HepG2 (cell line): Measurements from ENCODE around the gene HDAC4. TPM values are rescaled to one million over a fixed set of nuclear protein-coding genes. Genes with fewer than 3 reads are reported as not detected.

Experiments
- ATAC-seq: fragments of 200-7000 bp; cut with Tn5 transposase; 3 replicates; pipeline ENCODE4 v1.9.1; 2020; ENCODE audit warnings: mild to moderate bottlenecking, moderate library complexity
- BruUV-seq: library from RNA; stranded (reverse); fragments of 400-500 nt; replicated peaks from 2 replicates; lab custom pipeline; 2021; lab: Mats Ljungman, UMichigan
- CTCF ChIA-PET: fragments of 300-600 bp; formaldehyde crosslinking; extraction: SDS; loops from one replicate; lab custom pipeline; 2021; ENCODE audit warnings: low total read pairs, inconsistent platforms, low intra/inter-chr PET ratio; lab: Yijun Ruan, JAX
- POLR2A ChIA-PET: fragments of 350-600 bp; sonication (Branson Sonifier 250); formaldehyde crosslinking; loops from one replicate; lab custom pipeline; 2020; ENCODE audit warnings: antibody characterized with exemption, inconsistent platforms; lab: Yijun Ruan, JAX
- DNase-seq: peaks from one replicate; pipeline ENCODE4 v3.0.0-alpha.2; 2015; ENCODE audit warnings: low spot score
- FAIRE-seq: peaks from 3 replicates; lab custom pipeline; 2011; peaks lifted over from hg19 to GRCh38; lab: Jason Lieb, UNC
- H2AFZ ChIP-seq: one replicate; pipeline ENCODE4 v1.6.1; 2011; ENCODE audit warnings: low read length, inconsistent platforms
- H3K27ac ChIP-seq: fragments of 300-600 bp; 3 replicates; pipeline ENCODE4 v1.8.0; 2011; ENCODE audit warnings: mixed run types, mild to moderate bottlenecking, mixed read lengths, low read length, inconsistent platforms; ENCODE audit not compliant: insufficient read depth; ENCODE audit errors: extremely low read length
- H3K27me3 ChIP-seq, 2 experiments: fragments of 200-600 bp in 1 of 2; 2 replicates in 1 of 2; 3 replicates in 1 of 2; pipeline versions ENCODE4 v1.6.0 to v1.8.0; 2011; ENCODE audit warnings: low read length in 2 of 2, mild to moderate bottlenecking in 2 of 2, moderate library complexity in 2 of 2, inconsistent platforms in 1 of 2; ENCODE audit not compliant: insufficient read depth in 2 of 2, control insufficient read depth in 1 of 2
- H3K36me3 ChIP-seq, 2 experiments: fragments of 200-600 bp in 1 of 2; replicated peaks in 1 of 2; 2 replicates in 1 of 2; 3 replicates in 1 of 2; pipeline versions ENCODE4 v1.5.1 to v1.8.0; 2011; ENCODE audit warnings: low read length in 2 of 2, inconsistent platforms in 1 of 2; ENCODE audit not compliant: insufficient read depth in 2 of 2, control insufficient read depth in 1 of 2
- H3K4me1 ChIP-seq: 2 replicates; pipeline ENCODE4 v1.5.1; 2012; ENCODE audit warnings: low read length, inconsistent platforms; ENCODE audit not compliant: insufficient read depth
- H3K4me2 ChIP-seq: 2 replicates; pipeline ENCODE4 v1.6.0; 2011; ENCODE audit warnings: low read depth, low read length, inconsistent platforms
- H3K4me3 ChIP-seq, 3 experiments: fragments of 200-600 bp in 1 of 3; sonication (generic), shearing (Covaris generic) in 1 of 3; replicated peaks in 1 of 3; 2 replicates each; pipeline ENCODE4 v1.5.1; 2011 to 2016; ENCODE audit warnings: low read length in 3 of 3, inconsistent platforms in 2 of 3, low read depth in 2 of 3, mild to moderate bottlenecking in 2 of 3, control low read depth in 1 of 3, mixed read lengths in 1 of 3; ENCODE audit not compliant: insufficient read depth in 1 of 3
- H3K79me2 ChIP-seq: one replicate; pipeline ENCODE4 v1.6.1; 2011; ENCODE audit warnings: low read length, inconsistent platforms; ENCODE audit not compliant: insufficient read depth
- H3K9ac ChIP-seq: 2 replicates; pipeline ENCODE4 v1.6.0; 2011; ENCODE audit warnings: mild to moderate bottlenecking, low read depth, low read length, inconsistent platforms; ENCODE audit not compliant: insufficient read depth
- H3K9me3 ChIP-seq: 2 replicates; pipeline ENCODE4 v1.5.1; 2012; ENCODE audit warnings: mild to moderate bottlenecking, low read length
- H4K20me1 ChIP-seq: 2 replicates; pipeline ENCODE4 v1.6.0; 2011; ENCODE audit warnings: inconsistent platforms, mild to moderate bottlenecking, low read length, moderate library complexity; ENCODE audit not compliant: insufficient read depth
- CBX1 ChIP-seq: IDR thresholded peaks from one replicate; pipeline ENCODE4 v1.6.1; 2016; ENCODE audit warnings: antibody characterized with exemption, low read depth
- ELK4 ChIP-seq: sonication (generic); formaldehyde crosslinking; IDR thresholded peaks from 2 replicates; pipeline ENCODE4 v1.9.0; 2021; ENCODE audit warnings: missing genetic modification reagents, borderline replicate concordance
- HNF4G ChIP-seq, 2 experiments: sonication (generic) in 1 of 2; formaldehyde crosslinking in 1 of 2; IDR thresholded peaks; 2 replicates each; pipeline versions ENCODE4 v1.4.0 to v1.6.1; 2011 to 2020; ENCODE audit warnings: borderline replicate concordance in 2 of 2, low read depth in 2 of 2, mild to moderate bottlenecking in 2 of 2, low read length in 1 of 2, missing genetic modification reagents in 1 of 2, moderate library complexity in 1 of 2
- MATR3 ChIP-seq: sonication (generic); formaldehyde crosslinking; IDR thresholded peaks from 2 replicates; pipeline ENCODE4 v1.4.0; 2020; ENCODE audit warnings: missing genetic modification reagents
- NFE2 ChIP-seq: sonication (generic); formaldehyde crosslinking; IDR thresholded peaks from 2 replicates; pipeline ENCODE4 v1.4.0; 2020; ENCODE audit warnings: missing genetic modification reagents
- NFYC ChIP-seq: IDR thresholded peaks from 2 replicates; pipeline ENCODE4 v1.6.1; 2016; ENCODE audit warnings: missing genetic modification reagents, missing compliant biosample characterization
- SMAD3 ChIP-seq: sonication (generic); formaldehyde crosslinking; IDR thresholded peaks from 2 replicates; pipeline ENCODE4 v1.4.0; 2020; ENCODE audit warnings: missing genetic modification reagents
- ZNF234 ChIP-seq: sonication (generic); formaldehyde crosslinking; conservative IDR thresholded peaks from 2 replicates; pipeline ENCODE4 v1.5.1; 2020; ENCODE audit warnings: mild to moderate bottlenecking, missing genetic modification reagents
- ZNF709 ChIP-seq: sonication (generic); formaldehyde crosslinking; IDR thresholded peaks from 2 replicates; pipeline ENCODE4 v1.5.0; 2020; ENCODE audit warnings: mild to moderate bottlenecking, missing genetic modification reagents
- ZNF747 ChIP-seq: sonication (generic); formaldehyde crosslinking; IDR thresholded peaks from 2 replicates; pipeline ENCODE4 v1.8.1; 2023; ENCODE audit warnings: missing genetic modification reagents, mild to moderate bottlenecking, borderline replicate concordance
- WGBS: methylation state at CpG from one replicate; pipeline ENCODE4 v1.1.6; 2017; ENCODE audit warnings: low lambda C conversion rate; 5-methylcytosine and 5-hydroxymethylcytosine counted together
- in situ Hi-C: cut with HindIII; loops from 2 replicates; pipeline ENCODE4 v1.10.0; 2017; ENCODE audit warnings: low pct_unique_long_range_greater_than_20kb; ENCODE audit not compliant: extremely low pct_ligation_motif_present
- intact Hi-C: fragments of 100-400 bp; cut with micrococcal nuclease; formaldehyde crosslinking; loops from one replicate; pipeline ENCODE4 v1.10.0; 2022; ENCODE audit not compliant: unreplicated experiment
- polyA plus RNA-seq, 8 experiments: library from polyadenylated mRNA; depleted of rRNA in 3 of 8; stranded (reverse) in 7 of 8; unstranded in 1 of 8; fragments of >200 nt; fragmentation: Illumina TruSeq in 4 of 8; extraction: Trizol in 4 of 8; gene quantifications; 2 replicates each; pipeline versions ENCODE4 v1.2.1 to v1.2.3, GENCODE V29; 2011 to 2016; ENCODE audit warnings: low read depth in 4 of 8, missing spikeins in 1 of 8, mixed read lengths in 1 of 8; ENCODE audit not compliant: insufficient read depth in 1 of 8
- total RNA-seq, 5 experiments: library from RNA; depleted of rRNA; stranded (reverse); fragments of >200 nt; fragmentation: Illumina TruSeq; extraction: Trizol; gene quantifications; 2 replicates each; pipeline ENCODE4 v1.2.3, GENCODE V29; 2016; ENCODE audit warnings: low read depth in 1 of 5
- TF ChIP-seq, protein P1 (sequence below): IDR thresholded peaks from 2 replicates; pipeline ENCODE4 v1.6.1; 2016; ENCODE audit warnings: low read depth
- TF ChIP-seq, protein P2 (sequence below): sonication (generic); formaldehyde crosslinking; IDR thresholded peaks from 2 replicates; pipeline ENCODE4 v1.8.1; 2023; ENCODE audit warnings: mild to moderate bottlenecking, missing genetic modification reagents

HDAC4 gene
- total and polyA plus RNA-seq, 2 of the 13 experiments (the other 11 are each of a cell fraction or from before 2014, with no cell fraction given), result 10.1 to 11.5 TPM

GRCh38 chr2:239249776-239250175 is 151.0 kb downstream of the HDAC4 start:
- no peak for ATAC-seq
- in situ Hi-C loops, result no loop called here
- CTCF ChIA-PET, result no interaction called here

More at GRCh38 chr2:239249776-239250175, 151.0 kb downstream of the HDAC4 start:
- Histone ChIP-seq H3K4me2 (no peak overlapping the region), H3K27ac (no peak overlapping the region), H3K79me2 (peaks cover 21% of the 10 kb centered on the region), H3K36me3 (no peaks in the 10 kb centered on the region; a peak in 2 of 5 replicates), H3K9me3 (no peaks in the 10 kb centered on the region), H2AFZ (no peak overlapping the region), H3K9ac (no peak overlapping the region), H3K4me3 (no peak overlapping the region), H3K4me1 (peaks cover 27% of the 10 kb centered on the region), H3K27me3 (no peaks in the 10 kb centered on the region), H4K20me1 (peaks cover 11% of the 10 kb centered on the region; the same call in 1 of the 2 replicates)
- POLR2A ChIA-PET, result no interaction called here
- FAIRE-seq (no peak), DNase-seq (no peak)
- TF ChIP-seq ZNF234 (no peak), CBX1 (no peak), ZNF747 (no peak), SMAD3 (CRISPR knock-in tag) (no peak), NFE2 (CRISPR knock-in tag) (no peak), ZNF709 (no peak), HNF4G (IDR thresholded peaks at IDR 0.05; ENCODE audit: borderline replicate concordance, low read depth, low read length) (no peak), HNF4G (CRISPR knock-in tag; IDR thresholded peaks at IDR 0.05; ENCODE audit: borderline replicate concordance, low read depth) (no peak), NFYC (no peak), ELK4 (no peak), MATR3 (CRISPR knock-in tag) (no peak)
- TF ChIP-seq, protein P1, sequence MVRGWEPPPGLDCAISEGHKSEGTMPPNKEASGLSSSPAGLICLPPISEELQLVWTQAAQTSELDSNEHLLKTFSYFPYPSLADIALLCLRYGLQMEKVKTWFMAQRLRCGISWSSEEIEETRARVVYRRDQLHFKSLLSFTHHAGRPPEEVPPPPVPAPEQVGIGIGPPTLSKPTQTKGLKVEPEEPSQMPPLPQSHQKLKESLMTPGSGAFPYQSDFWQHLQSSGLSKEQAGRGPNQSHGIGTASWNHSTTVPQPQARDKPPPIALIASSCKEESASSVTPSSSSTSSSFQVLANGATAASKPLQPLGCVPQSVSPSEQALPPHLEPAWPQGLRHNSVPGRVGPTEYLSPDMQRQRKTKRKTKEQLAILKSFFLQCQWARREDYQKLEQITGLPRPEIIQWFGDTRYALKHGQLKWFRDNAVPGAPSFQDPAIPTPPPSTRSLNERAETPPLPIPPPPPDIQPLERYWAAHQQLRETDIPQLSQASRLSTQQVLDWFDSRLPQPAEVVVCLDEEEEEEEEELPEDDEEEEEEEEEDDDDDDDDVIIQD (CRISPR knock-in tag), result no peak
- TF ChIP-seq, protein P2, sequence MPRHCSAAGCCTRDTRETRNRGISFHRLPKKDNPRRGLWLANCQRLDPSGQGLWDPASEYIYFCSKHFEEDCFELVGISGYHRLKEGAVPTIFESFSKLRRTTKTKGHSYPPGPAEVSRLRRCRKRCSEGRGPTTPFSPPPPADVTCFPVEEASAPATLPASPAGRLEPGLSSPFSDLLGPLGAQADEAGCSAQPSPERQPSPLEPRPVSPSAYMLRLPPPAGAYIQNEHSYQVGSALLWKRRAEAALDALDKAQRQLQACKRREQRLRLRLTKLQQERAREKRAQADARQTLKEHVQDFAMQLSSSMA (CRISPR knock-in tag), result no peak
- no TSS peak for BruUV-seq
- 96% methylated on average over 17 of the region's 17 CpGs for WGBS
- intact Hi-C loops, result no loop called here
